Stomach (tissue), 9 donors: Measurements from ENCODE around the gene SYNJ2. TPM values are rescaled to one million over a fixed set of nuclear protein-coding genes. Genes with fewer than 3 reads are reported as not detected.

ENCODE experiments used
- DNase-seq, 2 donors: peaks; one replicate each; pipeline versions ENCODE4 v3.0.0 to v3.0.0-alpha.2; 2013 to 2019
- H3K27ac ChIP-seq, 5 donors: fragments of 200-600 bp in 4 of 5; sonication (generic) in 4 of 5; one replicate each; pipeline ENCODE4 v1.5.1; 2013 to 2019; ENCODE audit warnings: mild to moderate bottlenecking in 1 of 5, moderate library complexity in 1 of 5
- H3K27me3 ChIP-seq, 3 donors: fragments of 200-600 bp; sonication (generic); one replicate each; pipeline ENCODE4 v1.5.1; 2017 to 2019; ENCODE audit warnings: mixed run types in 1 of 3
- H3K36me3 ChIP-seq, 4 donors: fragments of 200-600 bp; sonication (generic); 1 replicate in 3 of 4; 2 replicates in 1 of 4; pipeline ENCODE4 v1.5.1; 2016 to 2019
- H3K4me1 ChIP-seq, 4 donors: fragments of 200-600 bp; sonication (generic); one replicate each; pipeline ENCODE4 v1.5.1; 2016 to 2019
- H3K4me3 ChIP-seq, 4 donors: fragments of 200-600 bp; sonication (generic) in 3 of 4; one replicate each; pipeline ENCODE4 v1.5.1; 2016 to 2019; ENCODE audit warnings: mild to moderate bottlenecking in 1 of 4
- H3K9me3 ChIP-seq, 4 donors: fragments of 200-600 bp; sonication (generic); one replicate each; pipeline ENCODE4 v1.5.1; 2016 to 2019
- CTCF ChIP-seq, 7 experiments: fragments of 450-650 bp in 4 of 7; fragments of 200-600 bp in 3 of 7; sonication (generic) in 3 of 7; IDR thresholded peaks; one replicate each; pipeline ENCODE4 v1.5.1; 2016 to 2019; ENCODE audit warnings: antibody characterized with exemption in 7 of 7, control low read depth in 2 of 7, mild to moderate bottlenecking in 1 of 7
- EP300 ChIP-seq: sonication (generic); formaldehyde crosslinking; IDR thresholded peaks from one replicate; pipeline ENCODE4 v1.6.1; 2017; ENCODE audit warnings: antibody characterized with exemption
- POLR2A ChIP-seq, 4 donors: fragments of 450-650 bp; IDR thresholded peaks; one replicate each; pipeline ENCODE4 v1.6.1; 2016; ENCODE audit warnings: antibody characterized with exemption in 4 of 4, control low read depth in 2 of 4, mild to moderate bottlenecking in 1 of 4, moderate library complexity in 1 of 4
- POLR2AphosphoS5 ChIP-seq, 3 donors: sonication (generic); formaldehyde crosslinking; IDR thresholded peaks; one replicate each; pipeline ENCODE4 v1.6.1; 2016; ENCODE audit warnings: antibody characterized with exemption in 3 of 3
- WGBS, 5 donors: extraction: QIAGEN DNeasy Blood & Tissue Kit in 3 of 5; methylation state at CpG; one replicate each; pipeline versions ENCODE4 v1.1.5 to v1.1.7; 2013 to 2018; 5-methylcytosine and 5-hydroxymethylcytosine counted together
- intact Hi-C: fragments of 100-400 bp; cut with DNase I; formaldehyde crosslinking; loops from one replicate; pipeline ENCODE4 v1.15.1; 2023; ENCODE audit warnings: low total_unique reads
- polyA plus RNA-seq, 3 donors: library from polyadenylated mRNA; stranded (reverse); fragments of 200-250 nt; gene quantifications; one replicate each; pipeline ENCODE4 v1.2.3, GENCODE V29; 2013
- total RNA-seq, 5 donors: library from RNA; depleted of rRNA; stranded (reverse); fragments of >200 nt; gene quantifications; one replicate each; pipeline versions ENCODE4 v1.1.0 to v1.2.3, GENCODE V29; 2014 to 2016
- donor health status: healthy with polysubstance abuse.
- donor health status: Bipolar disorder and iron deficiency.
- donor health status: healthy.

The SYNJ2 gene
- total and polyA plus RNA-seq, 8 donors = 4.7 to 41.4 (median 14.4) TPM

GRCh38 chr6:158049055-158050028, 67.7 kb downstream of the SYNJ2 start:
- no peak overlapping the region for H3K4me3 ChIP-seq
- 85 to 89% (median 87%) methylated on average over 17 of the region's 17 CpGs for WGBS, 5 donors
- DNase-seq = no peak
- intact Hi-C loops = no loop called here
- peaks cover 4 to 39% (median 17%) of the 10 kb centered on the region in 4 donors for H3K36me3 ChIP-seq
- H3K4me1 ChIP-seq = peaks cover 0 to 4% (median 0%) of the 10 kb centered on the region in 4 donors
- TF ChIP-seq POLR2A (IDR thresholded peaks at IDR 0.05) (no peak), CTCF (IDR thresholded peaks at IDR 0.05) (no peak), POLR2AphosphoS5 (IDR thresholded peaks at IDR 0.05) (no peak), EP300 (no peak)
- no peak overlapping the region for H3K27ac ChIP-seq
- no peaks in the 10 kb centered on the region for H3K9me3 ChIP-seq
- no peaks in the 10 kb centered on the region for H3K27me3 ChIP-seq

GRCh38 chr6:158050107-158050735, 68.6 kb downstream of the SYNJ2 start:
- TF ChIP-seq EP300 (no peak), POLR2A (IDR thresholded peaks at IDR 0.05) (no peak), CTCF (IDR thresholded peaks at IDR 0.05) (no peak), POLR2AphosphoS5 (IDR thresholded peaks at IDR 0.05) (no peak)
- no peaks in the 10 kb centered on the region for H3K27me3 ChIP-seq
- H3K36me3 ChIP-seq = peaks cover 4 to 35% (median 16%) of the 10 kb centered on the region in 4 donors
- H3K9me3 ChIP-seq = no peaks in the 10 kb centered on the region
- DNase-seq = no peak
- no peak overlapping the region for H3K27ac ChIP-seq
- no peak overlapping the region for H3K4me3 ChIP-seq
- WGBS, 5 donors = 85 to 98% (median 90%) methylated on average over 8 of the region's 8 CpGs
- intact Hi-C loops = no loop called here
- H3K4me1 ChIP-seq = no peaks in the 10 kb centered on the region

GRCh38 chr6:158050955-158051354, 69.3 kb downstream of the SYNJ2 start:
- DNase-seq = no peak
- Histone ChIP-seq H3K27ac (no peak overlapping the region), H3K4me1 (no peaks in the 10 kb centered on the region), H3K36me3 (peaks cover 4 to 36% (median 19%) of the 10 kb centered on the region in 4 donors), H3K9me3 (no peaks in the 10 kb centered on the region), H3K4me3 (no peak overlapping the region), H3K27me3 (no peaks in the 10 kb centered on the region)
- WGBS, 5 donors = 84 to 93% (median 90%) methylated on average over 4 of the region's 4 CpGs
- TF ChIP-seq EP300 (no peak), CTCF (IDR thresholded peaks at IDR 0.05) (no peak), POLR2AphosphoS5 (IDR thresholded peaks at IDR 0.05) (no peak), POLR2A (IDR thresholded peaks at IDR 0.05) (no peak)
- intact Hi-C loops = no loop called here

GRCh38 chr6:158051968-158052367, 70.3 kb downstream of the SYNJ2 start:
- H3K4me1 ChIP-seq = peaks cover 0 to 2% (median under 1%) of the 10 kb centered on the region in 4 donors
- H3K27ac ChIP-seq = no peak overlapping the region
- H3K27me3 ChIP-seq = no peaks in the 10 kb centered on the region
- peaks cover 4 to 46% (median 25%) of the 10 kb centered on the region in 4 donors for H3K36me3 ChIP-seq
- H3K9me3 ChIP-seq = no peaks in the 10 kb centered on the region
- 78 to 91% (median 87%) methylated on average over 2 of the region's 2 CpGs for WGBS, 5 donors
- no peak for TF ChIP-seq EP300
- no peak for TF ChIP-seq POLR2AphosphoS5 (IDR thresholded peaks at IDR 0.05)
- TF ChIP-seq CTCF (IDR thresholded peaks at IDR 0.05) = no peak
- no peak for DNase-seq
- H3K4me3 ChIP-seq = no peak overlapping the region
- intact Hi-C loops = no loop called here
